ENCODE data around the gene RMND1. TPM values are rescaled to one million over a fixed set of nuclear protein-coding genes. Genes with fewer than 3 reads are reported as not detected.

The RMND1 gene
- total and polyA plus RNA-seq, 9 of the 15 experiments (the other 6 are each of a cell fraction or from before 2014, with no cell fraction given) = 26.9 to 47.8 (median 36.2) TPM

DNA sequence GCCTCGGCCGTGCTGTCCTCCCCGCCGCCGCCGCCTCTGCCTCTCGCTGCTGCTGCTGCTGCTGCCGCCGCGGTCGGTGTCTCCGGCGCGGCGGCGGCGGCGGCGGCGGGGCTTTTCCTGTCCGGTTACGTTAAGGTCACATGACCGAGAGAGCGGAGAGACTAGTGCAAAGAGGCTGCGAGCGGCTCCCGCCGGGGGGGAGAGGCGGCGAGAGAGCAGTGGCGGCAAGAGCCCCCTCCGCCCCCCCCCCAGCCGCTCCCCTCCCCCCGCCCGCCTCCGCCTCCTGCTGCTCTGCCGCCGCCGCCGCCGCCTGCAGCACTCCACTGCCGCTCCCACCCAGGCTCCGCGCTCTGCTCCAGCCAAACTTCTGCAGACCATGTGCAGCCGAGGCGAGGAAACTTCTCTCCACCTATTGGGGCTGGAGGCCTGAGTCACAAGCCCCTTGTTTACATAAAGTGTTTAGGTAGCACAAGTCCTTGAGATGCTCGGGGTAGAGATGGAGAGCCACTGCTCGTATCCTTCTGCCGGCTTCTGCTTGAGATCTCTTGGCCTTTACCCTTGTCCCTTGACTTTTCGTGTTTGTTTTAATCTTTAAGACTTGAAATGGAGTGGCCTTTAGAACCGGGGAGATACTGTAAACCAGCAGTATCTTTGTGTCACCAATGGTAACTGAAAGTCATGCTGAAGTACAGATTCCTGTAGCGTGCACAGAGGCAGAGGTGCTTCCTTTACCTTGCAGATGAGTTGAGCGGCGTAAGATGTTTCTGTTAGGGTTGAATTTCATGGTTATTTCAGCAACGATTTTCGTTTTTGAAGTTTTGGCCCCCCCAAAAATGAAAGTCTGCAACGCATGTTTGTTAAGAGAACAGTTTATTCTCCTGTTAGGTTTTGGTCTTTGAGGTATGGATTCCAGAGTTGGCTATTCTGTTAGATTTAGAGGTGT is 60.2 kb downstream of the RMND1 start, which contains the start of gene ZBTB2:
TSS of gene ZBTB2 (minus strand) at position 89 of the 943 bp plus-strand sequence. CDS start 17,922 bp downstream, outside the sequence.
- peak within 1 kb of the TSS; percentile 51 for H2AFZ ChIP-seq (ENCODE audit: low read depth, low read length)
- peaks cover 86% of the 10 kb centered on the region for H3K79me2 ChIP-seq (ENCODE audit: control insufficient read depth, insufficient read depth, low read length)
- FAIRE-seq (peak; percentile 23), ATAC-seq (peak; percentile 22), DNase-seq (ENCODE audit: extremely low read depth in 1 of 4, low spot score in 3 of 4) (peak; percentile 80 to 86 (median 84))
- H3K4me2 ChIP-seq (ENCODE audit: insufficient read depth, low read length) = peak within 1 kb of the TSS; percentile 85
- H3K36me3 ChIP-seq (ENCODE audit: control insufficient read depth, insufficient read depth, low read length) = peaks cover 48% of the 10 kb centered on the region
- H3K4me1 ChIP-seq (replicated peaks in 1 of 2; ENCODE audit: control insufficient read depth in 2 of 2, insufficient read depth in 2 of 2, low read length in 2 of 2) = peaks cover 10 to 30% of the 10 kb centered on the region in 2 experiments; a peak in 4 of 5 replicates
- no peaks in the 10 kb centered on the region for H3K9me3 ChIP-seq (replicated peaks; ENCODE audit: control insufficient read depth, insufficient read depth, low read depth, low read length)
- no TSS peak for BruUV-seq (replicated peaks)
- peak within 1 kb of the TSS; percentile 93 to 97 for H3K9ac ChIP-seq (ENCODE audit: insufficient read depth in 1 of 2, low read depth in 2 of 2, low read length in 2 of 2)
- CTCF ChIA-PET (ENCODE audit: low intra/inter-chr PET ratio) = no interaction called here
- POLR2A ChIA-PET = interaction anchor here (1.6 kb wide), 1 partner anchor 55 kb away, joined by 7 read pairs; no protein-coding TSS in a partner anchor
- in situ Hi-C loops (cut with MboI) (no loop called here), intact Hi-C loops (cut with micrococcal nuclease) (loop anchor here (2.0 to 5.0 kb wide), 5 partner anchors 17 to 1611 kb away; partner anchors contain the start of genes FBXO5, MTRF1L and RMND1)
- no peaks in the 10 kb centered on the region for H3K27me3 ChIP-seq (ENCODE audit: control insufficient read depth in 2 of 2, insufficient read depth in 2 of 2, low read length in 2 of 2)
- 1% methylated on average over 36 of the region's 57 CpGs for WGBS (ENCODE audit: insufficient coverage, low coverage, missing lambda C conversion rate)
- H4K20me1 ChIP-seq (replicated peaks; ENCODE audit: control insufficient read depth, insufficient read depth, low read length) = peaks cover 15% of the 10 kb centered on the region; the same call in 1 of the 2 replicates
- H3K27ac ChIP-seq (ENCODE audit: extremely low read depth, low read depth, low read length) = peak within 1 kb of the TSS; percentile 96
- H3K4me3 ChIP-seq = peak within 1 kb of the TSS; percentile 93
- H3K9me1 ChIP-seq (ENCODE audit: control insufficient read depth, insufficient read depth, low read length) = no peaks in the 10 kb centered on the region
- no peak for TF ChIP-seq FUS (optimal IDR thresholded peaks at IDR 0.05; ENCODE audit: low read depth, low read length)
- peak; percentile 86 for TF ChIP-seq ZNF644 (tag; IDR thresholded peaks at IDR 0.05; ENCODE audit: low read depth)
- no peak for TF ChIP-seq ZNF561 (CRISPR knock-in tag; conservative IDR thresholded peaks at IDR 0.05)
- peak; percentile 76 for TF ChIP-seq RFX1 (IDR thresholded peaks at IDR 0.05)
- TF ChIP-seq FIP1L1 (IDR thresholded peaks at IDR 0.05; ENCODE audit: low read depth, low read length, poor library complexity, severe bottlenecking) = peak; percentile 42
- TF ChIP-seq FOXK2 (conservative IDR thresholded peaks at IDR 0.05 in 1 of 2, IDR thresholded peaks at IDR 0.05 in 1 of 2; ENCODE audit: low read depth in 2 of 2) = peak; percentile 70 to 80
- TF ChIP-seq ZNF140 (CRISPR knock-in tag; IDR thresholded peaks at IDR 0.05) = no peak
- TF ChIP-seq SIN3A (IDR thresholded peaks at IDR 0.05; ENCODE audit: borderline replicate concordance in 2 of 2, control insufficient read depth in 1 of 2, low read depth in 2 of 2, low read length in 2 of 2) = peak in 1 of 2 experiments; percentile 53; a peak in 2 of 4 replicates

Data from K562 (cell line).